IMR-90 (cell line): ENCODE data around the gene MYL10. TPM values are rescaled to one million over a fixed set of nuclear protein-coding genes. Genes with fewer than 3 reads are reported as not detected.

Experiments used
- ATAC-seq: fragments of 200-7000 bp; cut with Tn5 transposase; 2 replicates; pipeline ENCODE4 v1.9.1; 2020; ENCODE audit warnings: low read depth, mild to moderate bottlenecking, moderate library complexity
- BruUV-seq: library from RNA; stranded (reverse); fragments of 400-500 nt; replicated peaks from 2 replicates; lab custom pipeline; 2021; lab: Mats Ljungman, UMichigan
- CTCF ChIA-PET: fragments of 300-600 bp; formaldehyde crosslinking; extraction: SDS; loops from one replicate; lab custom pipeline; 2021; ENCODE audit warnings: antibody characterized with exemption; lab: Yijun Ruan, JAX
- POLR2A ChIA-PET: fragments of 300-600 bp; sonication (Branson Sonifier 250); formaldehyde crosslinking; loops from one replicate; lab custom pipeline; 2022; ENCODE audit warnings: antibody characterized with exemption; ENCODE audit not compliant: unreplicated experiment; lab: Charles Lee
- DNase-seq: peaks from one replicate; pipeline ENCODE4 v3.0.0; 2013
- H2AFZ ChIP-seq: replicated peaks from 2 replicates; pipeline ENCODE3; 2013; ENCODE audit warnings: low read length, mild to moderate bottlenecking; ENCODE audit not compliant: poor library complexity
- H2AK5ac ChIP-seq: 2 replicates; pipeline ENCODE4 v1.6.1; 2013; ENCODE audit warnings: low read depth, low read length, inconsistent platforms
- H2AK9ac ChIP-seq: replicated peaks from 2 replicates; pipeline ENCODE3; 2013; ENCODE audit warnings: mild to moderate bottlenecking, low read depth, low read length, moderate library complexity; ENCODE audit not compliant: poor library complexity
- H2BK120ac ChIP-seq: 2 replicates; pipeline ENCODE4 v1.6.1; 2013; ENCODE audit warnings: low read depth, low read length, inconsistent platforms
- H2BK15ac ChIP-seq: 3 replicates; pipeline ENCODE4 v1.6.1; 2013; ENCODE audit warnings: low read depth, low read length, inconsistent platforms
- H2BK20ac ChIP-seq: 2 replicates; pipeline ENCODE4 v1.6.1; 2013; ENCODE audit warnings: low read depth, mild to moderate bottlenecking, inconsistent platforms, low read length, moderate library complexity
- H2BK5ac ChIP-seq: 2 replicates; pipeline ENCODE4 v1.6.1; 2013; ENCODE audit warnings: mild to moderate bottlenecking, low read depth, low read length, inconsistent platforms; ENCODE audit not compliant: poor library complexity, severe bottlenecking
- H3K14ac ChIP-seq: replicated peaks from 2 replicates; pipeline ENCODE4 v1.6.1; 2013; ENCODE audit warnings: low read depth, low read length, inconsistent platforms
- H3K18ac ChIP-seq: 2 replicates; pipeline ENCODE4 v1.6.1; 2013; ENCODE audit warnings: low read depth, low read length, control low read depth
- H3K23ac ChIP-seq: 2 replicates; pipeline ENCODE4 v1.6.1; 2013; ENCODE audit warnings: low read depth, low read length, inconsistent platforms
- H3K27ac ChIP-seq: 2 replicates; pipeline ENCODE4 v1.5.1; 2013; ENCODE audit warnings: mild to moderate bottlenecking, control low read depth, low read length; ENCODE audit not compliant: insufficient read depth
- H3K27me3 ChIP-seq: 2 replicates; pipeline ENCODE4 v1.6.1; 2013; ENCODE audit warnings: low read length; ENCODE audit not compliant: control insufficient read depth, insufficient read depth
- H3K36me3 ChIP-seq: 2 replicates; pipeline ENCODE4 v1.6.1; 2013; ENCODE audit warnings: low read length, mixed read lengths; ENCODE audit not compliant: control insufficient read depth, insufficient read depth
- H3K4ac ChIP-seq: 2 replicates; pipeline ENCODE4 v1.6.1; 2013; ENCODE audit warnings: low read depth, low read length, inconsistent platforms
- H3K4me1 ChIP-seq: 2 replicates; pipeline ENCODE4 v1.6.1; 2013; ENCODE audit warnings: low read length, mixed read lengths; ENCODE audit not compliant: control insufficient read depth, insufficient read depth
- H3K4me2 ChIP-seq: 2 replicates; pipeline ENCODE4 v1.6.1; 2013; ENCODE audit warnings: low read depth, mild to moderate bottlenecking, control low read depth, low read length, moderate library complexity
- H3K4me3 ChIP-seq: 2 replicates; pipeline ENCODE4 v1.5.1; 2013; ENCODE audit warnings: low read depth, mild to moderate bottlenecking, control low read depth, low read length, moderate library complexity; ENCODE audit not compliant: insufficient read depth
- H3K56ac ChIP-seq: 2 replicates; pipeline ENCODE4 v1.6.1; 2013; ENCODE audit warnings: low read length, inconsistent platforms; ENCODE audit not compliant: insufficient read depth; ENCODE audit errors: extremely low read depth
- H3K79me1 ChIP-seq, 2 experiments: 2 replicates each; pipeline ENCODE4 v1.6.1; 2013; ENCODE audit warnings: low read length in 2 of 2, inconsistent platforms in 1 of 2, low read depth in 1 of 2
- H3K9ac ChIP-seq: 2 replicates; pipeline ENCODE4 v1.6.1; 2013; ENCODE audit warnings: low read depth, low read length, control low read depth
- H3K9me1 ChIP-seq: 2 replicates; pipeline ENCODE4 v1.6.1; 2013; ENCODE audit warnings: low read length, inconsistent platforms; ENCODE audit not compliant: insufficient read depth
- H3K9me3 ChIP-seq: 2 replicates; pipeline ENCODE4 v1.6.1; 2013; ENCODE audit warnings: low read length; ENCODE audit not compliant: control insufficient read depth, insufficient read depth
- H4K20me1 ChIP-seq: 2 replicates; pipeline ENCODE4 v1.6.1; 2013; ENCODE audit warnings: low read length, inconsistent platforms; ENCODE audit not compliant: insufficient read depth
- H4K5ac ChIP-seq: 2 replicates; pipeline ENCODE4 v1.6.1; 2013; ENCODE audit warnings: mild to moderate bottlenecking, low read depth, low read length, control low read depth
- H4K8ac ChIP-seq, 2 experiments: 2 replicates each; pipeline ENCODE4 v1.6.1; 2013; ENCODE audit warnings: low read depth in 2 of 2, low read length in 2 of 2, control low read depth in 1 of 2, inconsistent platforms in 1 of 2
- H4K91ac ChIP-seq: 2 replicates; pipeline ENCODE4 v1.6.1; 2013; ENCODE audit warnings: low read depth, low read length, inconsistent platforms; ENCODE audit not compliant: insufficient read depth
- BHLHE40 ChIP-seq: fragments of 150-350 bp; IDR thresholded peaks from 2 replicates; pipeline ENCODE4 v1.6.1; 2016; ENCODE audit warnings: mild to moderate bottlenecking, low read depth, low read length
- CEBPB ChIP-seq: IDR thresholded peaks from 2 replicates; pipeline ENCODE4 v1.6.1; 2012; ENCODE audit warnings: low read depth, low read length, improper control_type of control experiment
- CHD1 ChIP-seq: IDR thresholded peaks from 2 replicates; pipeline ENCODE4 v1.6.1; 2012; ENCODE audit warnings: low read depth, low read length, improper control_type of control experiment
- CTCF ChIP-seq: conservative IDR thresholded peaks from 2 replicates; pipeline ENCODE4 v1.5.1; 2012; ENCODE audit warnings: mild to moderate bottlenecking, low read depth, low read length, improper control_type of control experiment
- ELK1 ChIP-seq: fragments of 150-350 bp; IDR thresholded peaks from 2 replicates; pipeline ENCODE4 v1.6.1; 2016; ENCODE audit warnings: low read depth, mild to moderate bottlenecking, low read length, moderate library complexity, borderline replicate concordance
- FOS ChIP-seq: fragments of 150-350 bp; IDR thresholded peaks from 2 replicates; pipeline ENCODE4 v1.6.1; 2016; ENCODE audit warnings: low read depth, low read length
- MAFK ChIP-seq: IDR thresholded peaks from 2 replicates; pipeline ENCODE4 v1.6.1; 2012; ENCODE audit warnings: low read depth, low read length, improper control_type of control experiment
- MAZ ChIP-seq: IDR thresholded peaks from 2 replicates; pipeline ENCODE4 v1.6.1; 2012; ENCODE audit warnings: low read depth, mild to moderate bottlenecking, low read length, improper control_type of control experiment, moderate library complexity, borderline replicate concordance
- MXI1 ChIP-seq: IDR thresholded peaks from 2 replicates; pipeline ENCODE4 v1.6.1; 2012; ENCODE audit warnings: low read depth, mild to moderate bottlenecking, low read length, moderate library complexity, borderline replicate concordance
- RAD21 ChIP-seq: IDR thresholded peaks from 2 replicates; pipeline ENCODE4 v1.6.1; 2012; ENCODE audit warnings: low read length, improper control_type of control experiment
- RCOR1 ChIP-seq: IDR thresholded peaks from 2 replicates; pipeline ENCODE4 v1.6.1; 2012; ENCODE audit warnings: mild to moderate bottlenecking, low read length, improper control_type of control experiment; ENCODE audit not compliant: insufficient replicate concordance
- RFX5 ChIP-seq: IDR thresholded peaks from 2 replicates; pipeline ENCODE4 v1.8.0; 2012; ENCODE audit warnings: low read depth, mild to moderate bottlenecking, low read length, moderate library complexity
- SMC3 ChIP-seq: fragments of 150-350 bp; IDR thresholded peaks from 2 replicates; pipeline ENCODE4 v1.6.1; 2016; ENCODE audit warnings: low read depth, mild to moderate bottlenecking, antibody characterized with exemption, low read length, moderate library complexity
- WGBS, 2 experiments: methylation state at CpG; one replicate each; pipeline versions ENCODE4 v1.1.5 to v1.1.7; 2013; ENCODE audit warnings: missing lambda C conversion rate in 2 of 2; ENCODE audit not compliant: insufficient read length in 1 of 2; ENCODE audit errors: extremely low coverage in 2 of 2; 5-methylcytosine and 5-hydroxymethylcytosine counted together
- dilution Hi-C: fragments of 300-500 bp; cut with HindIII; formaldehyde crosslinking; loops from one replicate; pipeline ENCODE4 v1.14.3; 2018; ENCODE audit warnings: low sequenced_read_pairs; ENCODE audit not compliant: unreplicated experiment
- in situ Hi-C: fragments of 300-500 bp; cut with MboI; formaldehyde crosslinking; loops from 3 replicates; pipeline ENCODE4 v1.14.3; 2019; ENCODE audit warnings: low sequenced_read_pairs, inconsistent platforms, mixed read lengths
- intact Hi-C: fragments of 100-400 bp; cut with micrococcal nuclease; formaldehyde crosslinking; loops from 2 replicates; pipeline ENCODE4 v1.10.0; 2022
- polyA plus RNA-seq, 3 experiments: library from polyadenylated mRNA; depleted of rRNA; stranded (reverse); fragments of >200 nt; gene quantifications; 2 replicates each; pipeline ENCODE4 v1.2.3, GENCODE V29; 2012; ENCODE audit warnings: low replicate concordance in 1 of 3
- total RNA-seq: library from RNA; depleted of rRNA; stranded (reverse); fragments of >200 nt; gene quantifications from 2 replicates; pipeline ENCODE4 v1.2.3, GENCODE V29; 2012
- TF ChIP-seq, protein P1 (sequence below): fragments of 150-350 bp; IDR thresholded peaks from 2 replicates; pipeline ENCODE4 v1.6.1; 2017; ENCODE audit warnings: mild to moderate bottlenecking, antibody characterized with exemption, low read length, low read depth

MYL10 gene
- total and polyA plus RNA-seq, 2 of the 4 experiments (the other 2 are of a cell fraction) = not detected

- Histone ChIP-seq H2BK120ac (no peak overlapping the region), H3K4me2 (no peak overlapping the region), H3K9me3 (peaks cover 4% of the 10 kb centered on the region; the same call in 1 of the 2 replicates), H3K27me3 (peaks cover 14% of the 10 kb centered on the region; the same call in 1 of the 2 replicates), H3K14ac (no peak overlapping the region), H3K9me1 (no peaks in the 10 kb centered on the region), H2AK9ac (no peak overlapping the region), H3K9ac (no peak overlapping the region), H3K23ac (no peak overlapping the region), H3K18ac (no peak overlapping the region), H4K5ac (no peak overlapping the region), H3K36me3 (no peaks in the 10 kb centered on the region), H4K8ac (no peak overlapping the region), H3K4ac (no peak overlapping the region), H3K56ac (no peak overlapping the region), H4K20me1 (no peaks in the 10 kb centered on the region), H3K27ac (no peak overlapping the region), H3K4me1 (no peaks in the 10 kb centered on the region), H3K4me3 (no peak overlapping the region), H3K79me1 (no peaks in the 10 kb centered on the region), H4K91ac (no peak overlapping the region), H2BK5ac (no peak overlapping the region), H2AFZ (no peak overlapping the region), H2BK20ac (no peak overlapping the region), H2AK5ac (no peak overlapping the region), H2BK15ac (no peak overlapping the region)
- TF ChIP-seq ELK1 = no peak
- TF ChIP-seq, protein P1, sequence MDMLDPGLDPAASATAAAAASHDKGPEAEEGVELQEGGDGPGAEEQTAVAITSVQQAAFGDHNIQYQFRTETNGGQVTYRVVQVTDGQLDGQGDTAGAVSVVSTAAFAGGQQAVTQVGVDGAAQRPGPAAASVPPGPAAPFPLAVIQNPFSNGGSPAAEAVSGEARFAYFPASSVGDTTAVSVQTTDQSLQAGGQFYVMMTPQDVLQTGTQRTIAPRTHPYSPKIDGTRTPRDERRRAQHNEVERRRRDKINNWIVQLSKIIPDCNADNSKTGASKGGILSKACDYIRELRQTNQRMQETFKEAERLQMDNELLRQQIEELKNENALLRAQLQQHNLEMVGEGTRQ = no peak
- TF ChIP-seq MAZ = no peak
- TF ChIP-seq FOS = no peak
- no peak for TF ChIP-seq BHLHE40
- TF ChIP-seq MAFK = no peak
- TF ChIP-seq RAD21 = no peak
- TF ChIP-seq RFX5 = no peak
- no peak for TF ChIP-seq CEBPB
- TF ChIP-seq RCOR1 = no peak
- no peak for TF ChIP-seq CTCF
- no peak for TF ChIP-seq MXI1
- TF ChIP-seq SMC3 = no peak
- TF ChIP-seq CHD1 = no peak
- in situ Hi-C loops (no loop called here), intact Hi-C loops (no loop called here), dilution Hi-C loops (no loop called here)
- no peak for DNase-seq
- no TSS peak for BruUV-seq
- CTCF ChIA-PET = no interaction called here
- POLR2A ChIA-PET = no interaction called here
- ATAC-seq = no peak
- WGBS, 2 experiments = 6% methylated on average over 3 of the region's 4 CpGs; no CpG with 5 or more reads in 1 of the 2 experiments
Observed at GRCh38 chr7:101631224-101631714, 2.2 kb upstream of the MYL10 start.
